Measurements from ENCODE around the gene CCDC60. TPM values are rescaled to one million over a fixed set of nuclear protein-coding genes. Genes with fewer than 3 reads are reported as not detected.

CCDC60 gene
- total RNA-seq, 4 donors from 2014 or later, result not detected

DNA sequence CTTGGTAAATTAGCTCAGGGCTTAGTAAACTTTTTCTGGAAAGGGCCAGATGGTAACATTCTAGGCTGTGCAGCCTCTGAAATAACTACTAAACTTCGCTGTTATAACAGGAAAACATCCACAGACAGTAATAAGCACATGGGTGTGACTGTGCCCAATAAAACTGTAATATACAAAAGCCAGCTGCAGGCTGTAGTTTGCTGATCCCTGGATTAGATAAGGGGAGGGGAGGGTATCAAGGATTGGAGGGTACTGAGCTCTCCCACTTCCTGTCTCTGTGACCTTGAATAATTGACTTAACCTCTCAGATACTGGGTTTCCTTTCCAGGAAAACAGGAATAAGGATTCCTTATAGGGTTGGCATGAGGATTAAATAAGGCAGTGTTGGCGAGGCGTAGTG is 81.2 kb downstream of the CCDC60 start:
- TF ChIP-seq, protein P1, sequence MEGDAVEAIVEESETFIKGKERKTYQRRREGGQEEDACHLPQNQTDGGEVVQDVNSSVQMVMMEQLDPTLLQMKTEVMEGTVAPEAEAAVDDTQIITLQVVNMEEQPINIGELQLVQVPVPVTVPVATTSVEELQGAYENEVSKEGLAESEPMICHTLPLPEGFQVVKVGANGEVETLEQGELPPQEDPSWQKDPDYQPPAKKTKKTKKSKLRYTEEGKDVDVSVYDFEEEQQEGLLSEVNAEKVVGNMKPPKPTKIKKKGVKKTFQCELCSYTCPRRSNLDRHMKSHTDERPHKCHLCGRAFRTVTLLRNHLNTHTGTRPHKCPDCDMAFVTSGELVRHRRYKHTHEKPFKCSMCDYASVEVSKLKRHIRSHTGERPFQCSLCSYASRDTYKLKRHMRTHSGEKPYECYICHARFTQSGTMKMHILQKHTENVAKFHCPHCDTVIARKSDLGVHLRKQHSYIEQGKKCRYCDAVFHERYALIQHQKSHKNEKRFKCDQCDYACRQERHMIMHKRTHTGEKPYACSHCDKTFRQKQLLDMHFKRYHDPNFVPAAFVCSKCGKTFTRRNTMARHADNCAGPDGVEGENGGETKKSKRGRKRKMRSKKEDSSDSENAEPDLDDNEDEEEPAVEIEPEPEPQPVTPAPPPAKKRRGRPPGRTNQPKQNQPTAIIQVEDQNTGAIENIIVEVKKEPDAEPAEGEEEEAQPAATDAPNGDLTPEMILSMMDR (IDR thresholded peaks at IDR 0.05; ENCODE audit: low read depth), result no peak

DNA sequence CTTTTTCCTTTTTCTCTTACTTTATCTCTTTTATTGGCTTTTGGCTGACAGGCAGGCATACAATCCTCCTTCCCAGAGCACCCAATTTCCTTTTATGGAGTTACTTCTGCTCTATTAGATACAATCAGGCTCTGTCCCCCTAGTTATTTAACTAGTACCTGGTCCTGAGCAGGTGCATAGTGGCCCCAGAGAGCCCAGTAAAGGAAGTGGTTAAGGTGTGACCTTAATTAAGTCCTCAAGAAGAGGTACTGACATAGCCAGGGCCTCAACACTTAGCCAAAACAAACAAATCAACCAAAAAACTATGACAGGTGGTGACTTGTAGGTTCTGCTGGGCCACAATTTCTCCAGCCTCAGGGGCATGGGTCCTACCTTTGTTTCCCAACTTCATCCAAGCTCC is 82.9 kb downstream of the CCDC60 start:
- TF ChIP-seq, protein P1 (IDR thresholded peaks at IDR 0.05; ENCODE audit: low read depth), result no peak

DNA sequence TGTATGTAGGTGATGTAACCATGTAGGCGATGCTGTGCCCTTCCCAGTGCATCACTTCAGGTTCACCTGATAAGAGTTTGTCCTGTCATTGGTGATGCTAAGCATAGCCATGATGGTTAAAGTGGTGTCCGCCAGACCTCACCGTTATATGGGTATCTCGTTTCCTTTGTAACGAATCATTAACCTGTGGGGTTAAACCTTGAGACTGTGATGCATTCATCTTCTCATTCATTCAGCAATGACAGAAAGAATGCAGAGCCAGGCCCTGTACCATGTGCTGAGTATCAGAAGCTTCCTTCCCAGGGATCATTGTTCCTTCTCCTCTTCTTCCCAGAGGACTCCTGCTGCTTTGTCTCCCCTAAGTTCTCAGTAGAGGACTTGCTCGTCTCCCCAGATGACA is 84.9 kb downstream of the CCDC60 start:
- TF ChIP-seq, protein P1 (IDR thresholded peaks at IDR 0.05; ENCODE audit: low read depth), result no peak

DNA sequence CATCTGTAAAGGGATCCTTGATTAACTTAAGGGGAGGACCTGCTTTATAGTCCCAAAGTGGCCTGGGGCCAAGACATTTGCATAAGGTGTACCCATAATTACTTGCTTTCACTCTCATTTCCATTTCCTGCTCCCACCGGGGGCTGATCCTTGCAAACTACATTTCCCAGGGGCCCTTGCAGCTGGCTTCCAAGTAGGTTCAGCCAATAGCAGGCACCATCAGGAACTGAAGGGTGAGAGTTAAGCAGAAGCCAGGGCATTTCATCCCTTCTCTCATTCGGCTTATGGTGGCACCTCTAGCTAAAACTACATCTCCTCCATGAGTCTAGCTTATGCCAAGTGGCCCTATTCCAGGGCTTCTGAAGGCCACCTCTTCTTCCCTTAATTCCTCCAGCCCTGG is 88.8 kb downstream of the CCDC60 start:
- TF ChIP-seq, protein P1 (IDR thresholded peaks at IDR 0.05; ENCODE audit: low read depth), result no peak

DNA sequence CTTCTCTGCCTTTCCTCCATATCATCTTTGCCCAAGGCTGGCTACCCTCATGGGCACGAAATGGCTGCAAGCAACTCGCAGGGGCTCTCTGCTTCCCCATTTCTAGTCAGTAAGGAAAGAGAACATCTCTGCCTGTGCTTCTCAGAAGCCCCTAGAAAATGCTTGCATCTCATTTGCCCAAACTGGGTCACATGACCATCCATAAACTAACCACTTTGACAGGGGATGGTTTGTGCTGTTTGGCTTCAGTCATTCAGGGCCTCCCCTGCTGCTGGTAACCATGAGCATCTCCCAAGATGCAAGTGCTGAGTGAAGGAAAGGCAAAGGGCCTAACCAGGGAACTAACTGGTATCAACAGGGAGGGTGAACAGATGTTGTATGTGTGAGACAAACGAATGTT is 91.1 kb downstream of the CCDC60 start:
- TF ChIP-seq, protein P1 (IDR thresholded peaks at IDR 0.05; ENCODE audit: low read depth), result no peak

DNA sequence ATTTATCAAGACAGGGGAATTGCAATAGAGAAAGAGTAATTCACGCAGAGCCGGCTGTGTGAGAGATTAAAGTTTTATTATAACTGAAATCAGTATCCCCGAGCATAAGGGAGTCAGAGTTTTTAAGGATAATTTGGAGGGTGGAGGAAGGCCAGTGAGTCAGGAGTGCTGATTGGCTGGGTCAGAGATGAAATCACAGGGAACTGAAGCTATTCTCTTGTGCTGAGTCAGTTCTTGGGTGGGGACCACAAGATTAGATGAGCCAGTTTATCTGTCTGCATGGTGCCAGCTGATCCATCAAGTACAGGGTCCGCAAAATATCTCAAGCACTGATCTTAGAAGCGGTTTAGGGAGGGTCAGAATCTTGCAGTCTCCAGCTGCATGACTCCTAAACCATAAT is 96.6 kb downstream of the CCDC60 start:
- TF ChIP-seq, protein P1 (IDR thresholded peaks at IDR 0.05; ENCODE audit: low read depth), result no peak

DNA sequence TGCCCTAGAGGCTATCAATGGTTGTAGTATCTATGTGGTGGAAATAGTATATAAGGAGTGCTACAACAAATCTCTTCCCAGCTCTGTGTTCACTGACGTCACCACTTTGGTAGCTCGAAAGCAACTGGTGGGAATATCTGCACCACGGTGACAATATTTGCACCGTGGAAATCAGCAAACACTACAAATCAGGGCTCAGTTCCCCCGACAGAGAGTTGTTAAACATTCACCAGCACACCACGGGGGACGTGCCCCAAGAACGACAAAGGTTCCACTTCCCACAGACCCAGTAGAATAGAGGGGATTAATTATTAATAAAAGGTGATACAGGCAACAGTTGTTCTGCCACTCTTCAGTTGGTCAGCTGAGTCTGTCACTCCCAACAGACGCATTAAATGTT is 98.4 kb downstream of the CCDC60 start:
- TF ChIP-seq, protein P1 (IDR thresholded peaks at IDR 0.05; ENCODE audit: low read depth), result no peak
